ENCODE data around the gene GAPDH.
"Not testable (repeated sequence)": the region's sequence is repeated elsewhere in the genome, so short reads cannot be mapped to it uniquely, and the experiment has no call there.

Gene GAPDH

DNA sequence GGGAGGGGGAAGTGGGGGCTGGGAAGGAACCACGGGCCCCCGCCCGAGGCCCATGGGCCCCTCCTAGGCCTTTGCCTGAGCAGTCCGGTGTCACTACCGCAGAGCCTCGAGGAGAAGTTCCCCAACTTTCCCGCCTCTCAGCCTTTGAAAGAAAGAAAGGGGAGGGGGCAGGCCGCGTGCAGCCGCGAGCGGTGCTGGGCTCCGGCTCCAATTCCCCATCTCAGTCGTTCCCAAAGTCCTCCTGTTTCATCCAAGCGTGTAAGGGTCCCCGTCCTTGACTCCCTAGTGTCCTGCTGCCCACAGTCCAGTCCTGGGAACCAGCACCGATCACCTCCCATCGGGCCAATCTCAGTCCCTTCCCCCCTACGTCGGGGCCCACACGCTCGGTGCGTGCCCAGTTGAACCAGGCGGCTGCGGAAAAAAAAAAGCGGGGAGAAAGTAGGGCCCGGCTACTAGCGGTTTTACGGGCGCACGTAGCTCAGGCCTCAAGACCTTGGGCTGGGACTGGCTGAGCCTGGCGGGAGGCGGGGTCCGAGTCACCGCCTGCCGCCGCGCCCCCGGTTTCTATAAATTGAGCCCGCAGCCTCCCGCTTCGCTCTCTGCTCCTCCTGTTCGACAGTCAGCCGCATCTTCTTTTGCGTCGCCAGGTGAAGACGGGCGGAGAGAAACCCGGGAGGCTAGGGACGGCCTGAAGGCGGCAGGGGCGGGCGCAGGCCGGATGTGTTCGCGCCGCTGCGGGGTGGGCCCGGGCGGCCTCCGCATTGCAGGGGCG lies at the start of gene GAPDH:
GAPDH (plus strand) TSS at position 595 of the 772 bp plus-strand sequence. CDS start 316 bp downstream, outside the sequence.
- peak; percentile 70 for DNase-seq (ENCODE audit: low read depth)

DNA sequence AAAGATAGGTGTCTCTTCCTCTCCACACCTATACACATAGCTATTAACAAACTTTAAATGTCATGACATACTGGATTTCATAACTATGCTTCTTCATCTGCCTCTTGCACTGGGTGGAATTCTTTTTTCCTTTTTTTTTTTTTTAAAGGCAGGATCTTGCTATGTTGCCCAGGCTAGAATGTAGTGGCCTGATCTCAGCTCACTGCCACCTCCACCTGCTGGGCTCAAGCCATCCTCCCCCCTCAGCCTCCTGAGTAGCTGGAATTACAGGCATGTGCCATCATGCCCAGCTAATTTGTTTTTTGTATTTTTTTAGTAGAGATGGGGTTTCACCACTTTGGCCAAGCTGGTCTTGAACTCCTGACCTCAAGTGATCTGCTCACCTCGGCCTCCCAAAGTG lies 46.1 kb upstream of the GAPDH start:
- DNase-seq (ENCODE audit: low read depth): no peak

DNA sequence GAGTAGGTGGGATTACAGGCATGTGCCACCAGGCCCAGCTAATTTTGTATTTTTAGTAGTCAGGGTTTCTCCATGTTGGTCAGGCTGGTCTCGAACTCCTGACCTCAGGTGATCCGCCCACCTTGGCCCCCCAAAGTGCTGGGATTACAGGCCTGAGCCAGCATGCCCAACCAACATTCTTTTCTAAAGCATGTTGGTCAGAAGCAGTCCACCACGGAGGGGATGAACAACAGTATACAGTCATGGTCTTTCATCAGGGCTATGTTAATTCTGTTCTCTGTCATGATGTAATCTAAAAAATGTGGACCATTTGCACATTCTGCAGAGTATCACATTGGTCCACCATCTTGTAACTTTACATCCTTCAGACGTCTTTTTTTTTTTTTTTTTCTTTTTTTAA lies 44.9 kb upstream of the GAPDH start:
- no peak for DNase-seq (ENCODE audit: low read depth)

DNA sequence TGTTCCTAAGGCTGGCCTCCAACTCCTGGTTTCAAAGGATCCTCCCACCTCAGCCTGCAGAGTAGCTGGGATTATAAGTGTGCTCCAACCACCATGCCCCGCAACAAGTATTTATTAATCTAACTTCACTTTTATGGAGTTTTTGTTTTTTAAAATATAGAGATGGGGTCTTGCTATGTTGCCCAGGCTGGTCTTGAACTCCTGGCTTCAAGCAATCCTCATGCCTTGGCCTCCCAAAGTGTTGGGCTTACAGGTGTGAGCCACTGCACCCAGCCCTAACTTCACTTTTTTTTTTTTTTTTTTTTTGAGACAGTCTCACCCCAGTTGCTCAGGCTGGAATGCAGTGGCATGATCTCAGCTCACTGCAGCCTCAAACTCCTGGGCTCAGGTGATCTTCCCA lies 43.6 kb upstream of the GAPDH start:
- DNase-seq (ENCODE audit: low read depth): not testable (repeated sequence)

DNA sequence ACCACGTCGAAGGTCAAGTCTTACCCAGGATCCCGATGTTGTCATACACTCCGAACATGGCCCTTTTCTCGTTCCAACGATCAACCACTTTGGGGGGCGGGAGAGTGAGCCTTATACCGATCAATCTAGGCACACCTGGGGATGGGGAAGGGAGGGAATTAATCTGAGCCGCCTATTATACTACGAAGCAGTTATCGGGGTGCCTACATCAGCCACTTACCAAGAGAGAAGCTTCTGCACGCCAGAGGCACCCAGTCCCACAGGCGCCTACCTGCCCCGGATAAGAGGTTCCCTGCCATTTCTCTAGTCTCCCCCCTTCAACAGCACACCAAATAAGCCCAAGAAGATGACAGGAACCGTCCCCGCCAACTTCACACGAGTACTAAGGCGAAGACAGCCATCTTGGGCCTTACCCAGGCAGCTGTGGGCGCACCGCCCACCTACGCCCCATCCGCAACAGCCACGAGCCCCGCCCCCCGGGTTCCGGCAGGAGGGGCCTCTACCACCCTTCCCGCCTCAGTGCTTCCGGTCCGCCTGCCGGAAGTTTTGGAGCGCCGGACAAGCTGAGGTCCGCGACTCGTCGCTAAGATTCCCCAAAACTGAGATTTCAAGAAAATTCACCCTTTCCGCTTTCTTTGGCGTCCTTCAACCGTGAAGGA lies 41.4 kb upstream of the GAPDH start, which contains the start of gene MRPL51:
MRPL51 (minus strand) TSS at position 425 of the 659 bp plus-strand sequence; CDS start at position 299, 126 bp downstream.
- peak; percentile 95 for DNase-seq (ENCODE audit: low read depth)

DNA sequence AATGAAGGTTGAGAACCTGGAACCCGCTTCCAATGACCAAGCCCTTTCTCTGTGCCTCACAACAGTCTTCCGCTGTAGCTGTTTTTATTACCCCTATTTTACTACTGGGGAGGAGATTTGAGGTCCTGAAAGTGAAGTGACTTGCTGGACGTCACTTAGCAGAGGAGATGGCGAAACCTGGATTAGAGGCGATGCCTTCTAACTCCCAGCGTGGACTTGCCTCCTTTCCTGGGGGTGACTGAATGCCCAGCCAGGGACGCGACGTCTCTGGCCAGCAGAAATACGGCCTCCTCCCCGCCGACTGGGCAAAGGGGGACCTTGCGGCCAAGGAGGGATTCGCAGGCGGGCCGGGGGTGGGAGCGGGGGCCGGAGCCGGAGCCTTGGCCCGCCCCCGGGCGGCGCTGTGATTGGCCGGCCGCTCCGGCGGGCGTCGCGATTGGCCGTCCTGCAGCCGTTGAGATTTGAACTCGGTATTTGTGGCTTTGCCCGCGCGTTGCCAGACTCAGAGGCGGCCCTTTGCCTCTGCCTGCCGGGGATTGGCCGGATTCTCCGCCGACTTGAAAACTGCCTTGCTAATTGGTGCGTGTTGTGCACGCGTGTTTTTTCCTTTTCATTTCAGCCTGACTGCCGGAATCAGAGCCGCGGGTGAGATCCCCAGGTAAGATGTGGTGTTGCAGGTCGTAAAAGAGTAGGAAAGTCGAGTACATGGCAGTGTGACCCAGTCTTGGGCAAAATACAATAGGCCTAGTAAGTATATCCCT lies 40.6 kb upstream of the GAPDH start, which contains the start of gene NCAPD2:
NCAPD2 (plus strand) TSS at position 606 of the 761 bp plus-strand sequence. CDS start 997 bp downstream, outside the sequence.
- DNase-seq (ENCODE audit: low read depth): peak; percentile 87

DNA sequence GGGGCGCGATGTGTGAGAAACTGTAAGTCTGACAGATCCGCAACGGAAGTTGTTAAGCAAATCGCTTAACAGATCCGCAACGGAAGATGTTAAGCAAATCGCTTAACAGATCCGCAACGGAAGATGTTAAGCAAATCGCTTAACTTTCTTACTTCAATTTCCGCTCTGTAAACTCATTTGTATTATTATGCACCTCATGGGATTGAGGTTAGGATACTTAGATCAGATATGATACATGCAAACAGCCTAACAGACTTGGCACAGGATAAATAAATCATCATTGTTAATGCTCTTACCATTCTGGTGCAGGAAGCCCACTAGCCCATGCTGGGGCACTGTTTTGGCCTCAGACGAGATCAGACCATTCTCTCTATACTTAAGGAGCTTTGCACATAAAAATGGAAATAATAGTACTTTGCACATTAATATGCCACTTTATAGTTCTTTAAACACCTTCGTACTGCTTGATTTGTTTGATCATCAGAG lies 40.0 kb upstream of the GAPDH start:
- no peak for DNase-seq (ENCODE audit: low read depth)

DNA sequence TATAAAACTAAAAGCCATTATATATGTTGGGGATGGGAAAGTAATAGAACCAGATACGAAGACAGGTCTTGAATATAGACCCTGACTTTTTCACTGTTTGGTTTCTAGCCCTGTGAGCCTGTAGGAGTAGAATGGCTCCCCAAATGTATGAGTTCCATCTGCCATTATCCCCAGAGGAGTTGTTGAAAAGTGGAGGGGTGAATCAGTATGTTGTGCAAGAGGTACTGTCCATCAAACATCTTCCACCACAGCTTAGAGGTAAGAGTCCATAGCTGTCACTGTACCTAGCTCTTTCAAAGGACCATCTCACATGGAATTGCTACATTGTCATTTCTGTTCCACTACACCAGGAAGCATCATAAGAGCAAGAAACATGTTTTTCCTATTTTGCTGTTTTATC lies 39.3 kb upstream of the GAPDH start:
- DNase-seq (ENCODE audit: low read depth): no peak

DNA sequence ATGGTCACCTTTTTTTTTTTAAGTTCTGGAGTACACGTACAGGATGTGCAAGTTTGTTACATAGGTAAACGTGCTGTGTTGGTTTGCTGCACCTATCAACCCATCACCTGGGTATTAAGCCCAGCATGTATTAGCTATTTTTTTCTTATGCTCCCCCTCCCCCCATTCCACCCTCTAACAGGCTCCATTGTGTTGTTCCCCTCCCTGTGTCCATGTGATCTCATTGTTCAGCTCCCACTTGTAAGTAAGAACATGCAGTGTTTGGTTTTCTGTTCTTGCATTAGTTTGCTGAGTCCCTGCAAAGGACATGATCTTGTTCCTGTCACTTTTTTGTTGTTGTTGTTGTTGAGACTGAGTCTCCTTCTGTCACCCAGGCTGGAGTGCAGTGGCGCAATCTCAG lies 37.0 kb upstream of the GAPDH start:
- not testable (repeated sequence) for DNase-seq (ENCODE audit: low read depth)

DNA sequence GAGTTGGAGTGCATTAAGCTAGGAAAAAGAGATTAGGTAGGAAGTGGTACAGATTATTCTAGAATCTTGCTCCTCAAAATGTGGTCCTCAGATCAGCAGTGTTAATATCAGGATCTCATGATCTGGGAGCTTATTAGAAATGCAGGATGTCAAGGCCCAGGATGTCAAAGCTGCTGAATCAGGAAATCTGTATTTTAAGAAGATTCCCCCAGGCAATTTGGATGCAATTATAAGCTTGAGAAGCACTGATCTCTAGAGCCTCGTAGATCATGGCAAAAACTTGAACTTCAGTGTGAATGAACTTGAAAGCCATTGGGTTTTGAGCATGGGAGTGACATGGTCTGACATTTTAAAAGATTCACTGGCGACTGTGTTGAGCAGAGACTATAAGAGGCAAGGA lies 33.9 kb upstream of the GAPDH start:
- DNase-seq (ENCODE audit: low read depth): no peak

DNA sequence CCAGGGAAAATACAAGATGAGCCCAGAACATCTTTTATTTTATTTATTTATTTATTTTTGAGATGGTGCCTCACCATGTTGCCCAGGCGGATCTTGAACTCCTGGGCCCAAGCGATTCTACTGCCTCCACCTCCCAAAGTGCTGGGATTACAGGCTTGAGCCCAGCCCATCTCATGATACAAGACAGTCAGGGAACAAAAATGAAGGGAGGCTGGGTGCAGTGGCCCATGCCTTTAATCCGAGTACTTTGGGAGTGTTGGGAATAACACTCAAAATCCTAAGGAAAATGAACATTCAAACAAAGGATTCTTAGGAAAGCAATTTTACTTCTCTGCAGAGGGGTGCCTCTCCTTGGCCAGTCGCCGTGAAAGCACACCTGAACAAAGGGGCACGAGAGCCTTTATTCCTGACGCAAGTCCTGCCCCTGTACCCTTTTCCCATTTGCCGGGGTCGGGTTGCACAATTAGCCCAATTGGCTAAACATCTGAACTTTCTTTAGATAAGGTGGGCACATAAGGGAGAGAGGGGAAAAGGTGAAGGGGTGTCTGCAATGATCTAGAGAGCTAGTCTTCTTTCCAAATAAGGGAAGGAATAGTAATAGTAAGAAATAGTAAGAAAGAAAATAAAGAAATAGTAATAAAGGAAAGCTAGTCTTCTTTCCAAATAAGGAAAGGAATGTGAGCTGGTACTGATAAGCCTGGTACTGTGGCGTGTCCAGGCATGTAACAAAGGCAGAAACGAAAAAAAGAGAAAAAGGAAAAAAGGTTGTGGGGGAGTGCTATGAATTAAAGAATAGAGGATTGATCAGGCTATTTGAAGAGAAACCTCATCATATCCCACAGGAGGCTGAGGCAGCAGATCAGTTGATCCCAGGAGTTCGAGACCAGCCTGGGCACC lies 27.0 kb upstream of the GAPDH start:
- DNase-seq (ENCODE audit: low read depth): no peak

DNA sequence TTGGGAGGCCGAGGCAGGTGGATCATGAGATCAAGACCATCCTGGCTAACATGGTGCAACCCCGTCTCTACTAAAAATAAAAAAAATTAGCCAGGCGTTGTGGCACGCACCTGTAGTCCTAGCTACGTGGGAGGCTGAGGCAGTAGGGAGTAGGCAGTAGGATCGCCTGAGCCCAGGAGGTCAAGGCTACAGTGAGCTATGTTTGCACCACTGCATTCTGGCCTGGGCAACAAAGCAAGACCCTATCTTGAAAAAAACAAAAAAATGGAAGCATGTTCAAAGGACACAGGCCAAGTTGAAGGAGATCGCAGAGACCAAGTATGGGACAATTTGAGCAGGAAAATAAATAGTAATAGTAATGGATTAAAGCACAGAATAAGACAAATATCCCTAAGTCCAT lies 26.2 kb upstream of the GAPDH start:
- no peak for DNase-seq (ENCODE audit: low read depth)

DNA sequence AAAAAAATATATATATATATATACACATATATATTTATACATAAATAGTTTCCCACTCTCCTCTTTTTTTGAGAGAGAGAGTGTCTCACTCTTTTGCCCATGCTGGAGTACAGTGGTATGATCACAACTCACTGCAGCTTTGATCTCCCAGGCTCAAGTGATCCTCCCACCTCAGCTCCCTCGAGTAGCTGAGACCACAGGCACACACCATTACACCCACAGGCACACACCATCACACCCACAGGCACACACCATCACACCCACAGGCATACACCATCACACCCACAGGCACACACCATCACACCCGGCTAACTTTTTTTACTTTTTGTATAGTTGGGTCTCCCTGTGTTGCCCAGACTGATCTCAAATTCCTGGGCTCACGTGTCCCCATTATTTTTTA lies 14.1 kb upstream of the GAPDH start:
- no peak for DNase-seq (ENCODE audit: low read depth)

DNA sequence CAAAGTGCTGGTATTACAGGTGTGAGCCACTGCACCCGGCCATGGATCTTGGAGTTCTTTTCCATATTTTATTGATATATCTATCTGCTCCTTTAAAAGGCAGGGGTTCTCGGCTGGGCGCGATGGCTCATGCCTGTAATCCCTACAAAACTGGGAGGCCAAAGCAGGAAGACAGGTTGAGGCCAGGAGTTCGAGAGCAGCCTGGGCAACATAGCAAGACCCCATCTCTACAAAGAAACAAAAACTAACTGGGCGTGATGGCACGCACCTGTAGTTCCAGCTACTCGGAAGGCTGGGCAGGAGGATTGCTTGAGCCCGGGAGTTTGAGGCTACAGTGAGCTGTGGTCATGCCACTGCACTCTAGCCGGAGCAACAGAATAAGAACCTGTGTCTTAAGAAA lies 12.1 kb upstream of the GAPDH start:
- DNase-seq (ENCODE audit: low read depth): no peak

DNA sequence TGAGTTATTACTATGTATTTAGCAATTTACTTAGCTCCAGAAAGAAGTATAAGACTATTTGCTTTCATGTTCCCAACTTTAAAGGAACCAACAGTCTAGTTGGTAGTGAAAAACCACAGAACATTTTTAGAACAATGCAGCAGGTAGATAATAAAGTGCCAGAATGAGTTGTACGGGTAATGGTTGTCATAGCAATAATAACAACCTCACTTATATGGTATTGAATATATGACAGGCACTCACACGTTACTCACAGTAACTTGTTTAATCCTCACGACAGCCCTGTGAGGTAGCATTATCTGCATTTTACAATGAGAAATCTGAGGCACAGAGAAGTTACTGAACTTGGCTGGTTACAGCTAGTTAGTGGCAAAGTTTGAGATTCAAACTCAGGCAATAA lies 10.6 kb upstream of the GAPDH start:
- DNase-seq (ENCODE audit: low read depth): no peak

DNA sequence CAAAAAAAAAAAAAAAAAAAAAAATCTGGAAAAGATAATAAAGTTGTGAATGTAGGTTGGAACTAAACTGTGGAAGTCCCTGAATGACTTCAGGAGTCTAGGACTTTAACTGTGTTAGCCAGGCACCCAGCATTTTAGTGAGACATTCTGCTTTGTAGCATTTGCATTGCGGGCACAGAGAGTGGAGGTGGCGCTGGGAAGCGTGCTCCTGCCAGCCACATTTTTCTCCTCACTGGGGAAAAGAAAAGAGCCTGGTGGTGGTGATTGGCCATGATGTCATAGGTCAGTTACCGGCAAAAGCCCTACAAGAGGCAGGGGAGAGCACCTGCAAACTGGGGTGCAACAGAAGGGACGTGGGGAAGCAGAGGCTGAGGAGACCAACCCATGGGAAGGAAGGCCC lies 9.7 kb upstream of the GAPDH start:
- no peak for DNase-seq (ENCODE audit: low read depth)

DNA sequence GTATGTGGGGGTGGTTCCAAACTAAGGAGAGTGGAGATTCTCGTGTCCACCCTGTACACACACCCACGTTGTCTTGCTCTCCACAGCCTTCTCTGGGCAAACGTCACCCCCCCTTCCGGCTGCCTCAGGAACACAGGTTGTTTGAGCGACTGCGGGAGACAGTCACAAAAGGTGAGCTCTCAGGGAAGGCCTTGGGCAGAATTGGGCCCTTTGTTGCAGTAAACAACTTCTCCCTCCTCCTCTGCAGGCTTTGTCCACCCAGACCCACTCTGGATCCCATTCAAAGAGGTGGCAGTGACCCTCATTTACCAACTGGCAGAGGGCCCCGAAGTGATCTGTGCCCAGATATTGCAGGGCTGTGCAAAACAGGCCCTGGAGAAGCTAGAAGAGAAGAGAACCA lies 8.1 kb upstream of the GAPDH start:
- DNase-seq (ENCODE audit: low read depth): no peak

DNA sequence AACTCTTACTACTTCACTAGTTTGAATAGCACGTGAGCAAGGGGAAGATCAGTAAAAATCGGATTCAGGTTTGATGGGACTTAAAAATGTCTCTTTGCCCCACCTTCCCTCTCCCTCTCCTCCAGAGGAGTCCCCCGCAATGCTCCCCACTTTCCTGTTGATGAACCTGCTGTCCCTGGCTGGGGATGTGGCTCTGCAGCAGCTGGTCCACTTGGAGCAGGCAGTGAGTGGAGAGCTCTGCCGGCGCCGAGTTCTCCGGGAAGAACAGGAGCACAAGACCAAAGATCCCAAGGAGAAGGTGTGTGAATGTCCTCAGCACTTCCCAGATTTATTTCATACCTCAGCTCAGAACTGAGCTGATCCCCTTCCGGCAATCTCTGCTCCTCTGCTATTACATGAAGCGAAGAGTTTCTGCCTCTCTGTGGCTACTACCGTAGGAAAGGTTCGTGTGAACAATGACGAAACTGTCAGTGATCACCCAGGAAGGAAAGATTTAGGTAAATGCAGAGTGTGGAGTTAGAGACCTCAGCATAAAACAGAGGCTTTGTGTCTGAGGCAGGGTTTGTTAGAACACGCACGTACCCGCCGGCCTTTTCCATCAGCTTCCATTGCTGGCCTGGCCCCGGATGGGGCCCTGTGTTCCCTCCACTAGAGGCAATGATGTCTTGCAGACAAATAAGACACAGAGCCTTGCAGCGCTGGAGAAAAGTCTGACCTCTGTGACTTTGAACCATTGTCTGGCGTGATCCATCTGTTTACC lies 7.4 kb upstream of the GAPDH start:
- no peak for DNase-seq (ENCODE audit: low read depth)

DNA sequence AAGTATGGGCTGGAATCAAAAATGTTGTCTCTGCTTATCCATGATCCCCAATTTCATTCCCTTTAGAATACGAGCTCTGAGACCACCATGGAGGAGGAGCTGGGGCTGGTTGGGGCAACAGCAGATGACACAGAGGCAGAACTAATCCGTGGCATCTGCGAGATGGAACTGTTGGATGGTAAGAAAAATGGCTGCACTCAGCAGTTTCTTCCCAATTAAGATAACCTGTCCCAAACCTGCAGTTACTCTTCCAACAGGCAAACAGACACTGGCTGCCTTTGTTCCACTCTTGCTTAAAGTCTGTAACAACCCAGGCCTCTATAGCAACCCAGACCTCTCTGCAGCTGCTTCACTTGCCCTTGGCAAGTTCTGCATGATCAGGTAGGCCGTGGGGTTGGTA lies 6.6 kb upstream of the GAPDH start:
- DNase-seq (ENCODE audit: low read depth): no peak

DNA sequence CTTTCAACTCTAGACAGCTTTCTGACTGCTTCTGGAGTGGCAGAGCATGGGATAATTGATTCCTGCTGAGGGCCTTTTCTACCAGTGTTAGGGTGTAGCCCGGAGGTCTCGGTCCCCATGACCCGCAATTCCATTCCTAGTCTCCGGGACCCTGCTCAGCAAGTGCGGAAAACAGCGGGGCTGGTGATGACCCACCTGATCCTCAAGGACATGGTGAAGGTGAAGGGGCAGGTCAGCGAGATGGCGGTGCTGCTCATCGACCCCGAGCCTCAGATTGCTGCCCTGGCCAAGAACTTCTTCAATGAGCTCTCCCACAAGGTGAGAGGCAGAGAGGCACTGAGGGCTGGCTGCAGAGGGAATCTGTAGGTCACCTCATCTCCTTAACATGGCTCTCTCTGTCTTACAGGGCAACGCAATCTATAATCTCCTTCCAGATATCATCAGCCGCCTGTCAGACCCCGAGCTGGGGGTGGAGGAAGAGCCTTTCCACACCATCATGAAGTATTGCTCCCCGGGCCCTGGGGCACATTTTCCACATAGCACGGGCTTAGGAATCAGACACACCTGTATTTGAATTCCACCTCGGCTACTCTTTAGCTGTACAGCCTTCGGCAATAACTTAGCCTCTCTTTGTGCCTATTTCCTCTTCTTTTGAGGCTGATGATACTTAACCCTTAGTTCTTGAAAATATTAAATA lies 5.6 kb upstream of the GAPDH start:
- DNase-seq (ENCODE audit: low read depth): no peak

Measured in stimulated activated CD8-positive, alpha-beta memory T cell treated with anti-CD3 and anti-CD28 coated beads, Interleukin-12 subunit alpha, Interleukin-12 subunit beta, amount 100 ng/mL, for 1 hour (primary cell).